Breast epithelium (tissue), 4 donors: ENCODE data around the gene ACIN1. TPM values are rescaled to one million over a fixed set of nuclear protein-coding genes. Genes with fewer than 3 reads are reported as not detected.

Experiments used
- DNase-seq, 2 donors: peaks; one replicate each; pipeline ENCODE4 v3.0.0-alpha.2; 2019; ENCODE audit warnings: low spot score in 2 of 2
- H3K27ac ChIP-seq, 2 donors: fragments of 200-600 bp; sonication (generic) in 1 of 2; one replicate each; pipeline ENCODE4 v1.5.1; 2016 to 2019; ENCODE audit warnings: mild to moderate bottlenecking in 1 of 2
- H3K27me3 ChIP-seq, 2 donors: fragments of 200-600 bp; sonication (generic) in 1 of 2; one replicate each; pipeline versions ENCODE4 v1.5.1 to v1.6.0; 2017 to 2019; ENCODE audit warnings: control low read depth in 1 of 2, mild to moderate bottlenecking in 1 of 2
- H3K36me3 ChIP-seq: fragments of 200-600 bp; one replicate; pipeline ENCODE4 v1.5.1; 2019
- H3K4me1 ChIP-seq, 2 donors: fragments of 200-600 bp; sonication (generic); one replicate each; pipeline ENCODE4 v1.5.1; 2016 to 2019; ENCODE audit warnings: control low read depth in 1 of 2
- H3K4me3 ChIP-seq, 3 donors: fragments of 200-600 bp; sonication (generic); 1 replicate in 2 of 3; 2 replicates in 1 of 3; pipeline ENCODE4 v1.5.1; 2016 to 2019; ENCODE audit warnings: mild to moderate bottlenecking in 3 of 3, moderate library complexity in 2 of 3
- H3K9me3 ChIP-seq, 2 donors: fragments of 200-600 bp; sonication (generic) in 1 of 2; one replicate each; pipeline ENCODE4 v1.5.1; 2016 to 2019; ENCODE audit warnings: control low read depth in 1 of 2
- POLR2A ChIP-seq: fragments of 450-650 bp; IDR thresholded peaks from one replicate; pipeline ENCODE4 v1.6.1; 2016; ENCODE audit warnings: antibody characterized with exemption, mild to moderate bottlenecking, moderate library complexity
- POLR2AphosphoS5 ChIP-seq, 3 donors: sonication (generic); formaldehyde crosslinking; IDR thresholded peaks; one replicate each; pipeline ENCODE4 v1.6.1; 2017; ENCODE audit warnings: antibody characterized with exemption in 3 of 3
- intact Hi-C: fragments of 100-400 bp; cut with DNase I; formaldehyde crosslinking; loops from one replicate; pipeline ENCODE4 v1.15.1; 2023; ENCODE audit warnings: low total_unique reads
- total RNA-seq, 3 donors: library from RNA; depleted of rRNA; stranded (reverse); fragments of >200 nt; gene quantifications; one replicate each; pipeline ENCODE4 v1.1.0, GENCODE V29; 2016
- TF ChIP-seq, protein P1 (sequence below), 3 donors: fragments of 450-650 bp; IDR thresholded peaks; one replicate each; pipeline ENCODE4 v1.5.1; 2016 to 2017; ENCODE audit warnings: antibody characterized with exemption in 3 of 3, mild to moderate bottlenecking in 3 of 3, moderate library complexity in 3 of 3

ACIN1 gene
- total RNA-seq, 3 donors from 2014 or later = 106 to 151 (median 145) TPM

DNA sequence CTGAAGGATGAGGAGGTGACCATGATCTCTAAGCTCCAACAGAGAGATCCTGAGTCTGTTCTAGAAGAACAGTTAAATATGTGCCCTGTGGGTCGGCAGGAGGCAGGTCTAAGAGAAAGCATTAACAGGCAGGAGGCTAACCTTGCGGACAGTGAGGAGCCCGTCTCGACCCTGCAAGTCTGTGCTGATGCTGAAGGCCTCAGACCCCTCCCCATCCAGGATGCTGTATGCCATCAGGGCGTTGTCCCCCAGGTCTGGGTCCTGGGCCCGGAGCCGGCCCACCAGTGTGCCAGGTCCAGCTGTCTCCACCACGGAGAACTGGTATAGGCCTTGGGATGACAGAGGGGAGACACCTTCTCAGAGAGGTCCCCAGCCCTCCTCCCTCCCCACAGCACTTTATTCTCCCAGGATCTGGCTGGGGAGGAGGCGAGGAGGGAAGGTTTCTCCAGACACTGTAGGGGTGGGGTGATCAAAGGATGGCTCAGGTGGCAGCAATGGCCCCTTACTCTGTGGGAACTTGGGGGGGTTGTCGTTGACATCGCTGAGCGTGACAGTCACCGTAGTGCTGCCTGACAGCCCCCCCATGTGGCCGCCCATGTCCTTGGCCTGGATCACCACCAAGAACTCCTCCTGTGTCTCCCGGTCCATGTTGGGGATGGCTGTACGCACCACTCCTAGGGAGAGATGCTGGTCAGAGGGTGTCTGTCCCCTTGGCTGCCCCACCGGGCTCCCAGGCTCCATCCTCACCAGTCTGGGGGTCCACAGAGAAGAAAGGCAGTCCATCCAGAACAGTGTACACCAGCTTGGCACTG, 40.7 kb downstream of the ACIN1 start:
- Histone ChIP-seq H3K27ac (no peak overlapping the region), H3K4me3 (no peak overlapping the region), H3K9me3 (no peaks in the 10 kb centered on the region), H3K36me3 (peaks cover 5% of the 10 kb centered on the region), H3K4me1 (peaks cover 0 to 9% of the 10 kb centered on the region in 2 donors), H3K27me3 (no peaks in the 10 kb centered on the region)
- DNase-seq = no peak
- TF ChIP-seq, protein P1, sequence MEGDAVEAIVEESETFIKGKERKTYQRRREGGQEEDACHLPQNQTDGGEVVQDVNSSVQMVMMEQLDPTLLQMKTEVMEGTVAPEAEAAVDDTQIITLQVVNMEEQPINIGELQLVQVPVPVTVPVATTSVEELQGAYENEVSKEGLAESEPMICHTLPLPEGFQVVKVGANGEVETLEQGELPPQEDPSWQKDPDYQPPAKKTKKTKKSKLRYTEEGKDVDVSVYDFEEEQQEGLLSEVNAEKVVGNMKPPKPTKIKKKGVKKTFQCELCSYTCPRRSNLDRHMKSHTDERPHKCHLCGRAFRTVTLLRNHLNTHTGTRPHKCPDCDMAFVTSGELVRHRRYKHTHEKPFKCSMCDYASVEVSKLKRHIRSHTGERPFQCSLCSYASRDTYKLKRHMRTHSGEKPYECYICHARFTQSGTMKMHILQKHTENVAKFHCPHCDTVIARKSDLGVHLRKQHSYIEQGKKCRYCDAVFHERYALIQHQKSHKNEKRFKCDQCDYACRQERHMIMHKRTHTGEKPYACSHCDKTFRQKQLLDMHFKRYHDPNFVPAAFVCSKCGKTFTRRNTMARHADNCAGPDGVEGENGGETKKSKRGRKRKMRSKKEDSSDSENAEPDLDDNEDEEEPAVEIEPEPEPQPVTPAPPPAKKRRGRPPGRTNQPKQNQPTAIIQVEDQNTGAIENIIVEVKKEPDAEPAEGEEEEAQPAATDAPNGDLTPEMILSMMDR (IDR thresholded peaks at IDR 0.05) = no peak
- TF ChIP-seq POLR2A (no peak), POLR2AphosphoS5 (IDR thresholded peaks at IDR 0.05) (no peak)
- intact Hi-C loops = loop anchor here (1.0 kb wide), 1 partner anchor 73 kb away; no protein-coding TSS in a partner anchor

DNA sequence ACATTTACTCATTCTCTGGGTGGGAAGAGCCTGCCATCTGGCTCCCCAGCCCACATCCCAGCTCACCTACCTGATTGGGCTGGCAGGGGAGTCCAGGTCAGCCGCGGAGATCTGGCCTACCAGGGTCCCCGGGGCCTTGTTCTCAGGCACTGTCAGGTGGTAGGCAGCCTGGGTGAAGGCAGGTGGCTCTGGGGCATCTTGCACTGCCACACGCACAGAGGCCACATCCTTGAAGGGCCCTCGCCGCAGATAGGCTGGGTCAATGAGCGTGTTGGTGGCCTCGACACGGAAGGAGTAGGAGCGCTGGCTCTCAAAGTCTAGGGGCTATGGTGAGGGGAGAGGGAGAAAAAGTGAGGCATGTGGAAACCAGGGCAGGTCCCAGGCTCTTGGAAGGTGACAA, 41.5 kb downstream of the ACIN1 start:
- H3K4me3 ChIP-seq = no peak overlapping the region
- intact Hi-C loops = loop anchor here (1.0 kb wide), 1 partner anchor 72 kb away; no protein-coding TSS in a partner anchor
- H3K4me1 ChIP-seq = peaks cover 0 to 9% of the 10 kb centered on the region in 2 donors
- H3K9me3 ChIP-seq = no peaks in the 10 kb centered on the region
- no peak for DNase-seq
- H3K27me3 ChIP-seq = no peaks in the 10 kb centered on the region
- no peak for TF ChIP-seq POLR2AphosphoS5 (IDR thresholded peaks at IDR 0.05)
- no peak for TF ChIP-seq POLR2A
- TF ChIP-seq, protein P1 (IDR thresholded peaks at IDR 0.05) = no peak
- H3K36me3 ChIP-seq = no peaks in the 10 kb centered on the region
- no peak overlapping the region for H3K27ac ChIP-seq

DNA sequence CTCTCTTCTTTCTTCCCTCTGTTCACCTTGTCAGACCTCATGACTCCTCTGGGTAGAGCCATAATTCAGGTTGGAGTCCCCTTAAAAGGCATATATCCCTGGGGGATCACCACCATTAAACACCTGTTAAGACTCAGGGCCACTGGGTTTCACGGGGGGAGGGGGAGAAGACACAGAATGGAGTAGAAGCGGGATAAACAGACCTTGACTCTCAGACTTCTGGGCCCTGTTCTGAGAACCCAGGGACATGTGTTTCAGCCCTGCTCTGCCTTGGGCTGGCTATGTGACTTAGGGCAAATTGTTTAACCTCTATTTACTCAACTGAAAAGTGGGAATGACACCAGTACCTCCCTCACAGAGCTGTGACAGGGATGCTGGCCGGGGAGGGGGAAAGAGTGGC, 42.3 kb downstream of the ACIN1 start:
- intact Hi-C loops = loop anchor here (1.0 kb wide), 1 partner anchor 71 kb away; no protein-coding TSS in a partner anchor
- Histone ChIP-seq H3K4me1 (peaks cover 0 to 9% of the 10 kb centered on the region in 2 donors), H3K36me3 (no peaks in the 10 kb centered on the region), H3K27me3 (no peaks in the 10 kb centered on the region), H3K9me3 (no peaks in the 10 kb centered on the region), H3K27ac (no peak overlapping the region), H3K4me3 (no peak overlapping the region)
- DNase-seq = no peak
- TF ChIP-seq, protein P1 (IDR thresholded peaks at IDR 0.05) = no peak
- TF ChIP-seq POLR2A = no peak
- no peak for TF ChIP-seq POLR2AphosphoS5 (IDR thresholded peaks at IDR 0.05)

DNA sequence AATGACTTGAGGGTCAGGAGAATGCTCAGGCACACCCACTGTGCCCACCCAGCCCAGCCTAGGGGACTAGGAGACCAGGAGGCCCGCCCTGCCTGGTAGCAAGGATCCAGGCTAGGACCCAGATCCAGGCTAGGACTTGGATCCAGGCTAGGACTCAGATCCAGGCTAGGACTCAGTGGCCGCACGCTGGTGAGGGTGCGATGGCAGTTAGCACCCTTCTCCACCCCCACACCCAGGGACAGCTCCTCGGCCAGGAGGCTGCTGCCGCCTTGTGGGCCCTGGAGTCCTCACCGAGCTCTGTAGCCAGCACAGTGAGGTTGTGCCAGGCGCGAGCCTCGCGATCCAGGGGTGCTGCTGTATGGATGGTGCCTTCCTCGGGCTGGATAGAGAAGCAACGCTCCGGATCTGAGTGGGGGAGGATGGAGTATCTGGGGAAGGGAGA, 42.7 kb downstream of the ACIN1 start:
- no peaks in the 10 kb centered on the region for H3K27me3 ChIP-seq
- H3K4me1 ChIP-seq = peaks cover 0 to 9% of the 10 kb centered on the region in 2 donors
- H3K36me3 ChIP-seq = no peaks in the 10 kb centered on the region
- DNase-seq = no peak
- no peak overlapping the region for H3K4me3 ChIP-seq
- H3K27ac ChIP-seq = no peak overlapping the region
- no peaks in the 10 kb centered on the region for H3K9me3 ChIP-seq
- intact Hi-C loops = no loop called here
- TF ChIP-seq POLR2AphosphoS5 (IDR thresholded peaks at IDR 0.05) (no peak), POLR2A (no peak)
- TF ChIP-seq, protein P1 (IDR thresholded peaks at IDR 0.05) = peak in 2 of 3 donors; percentile 12 to 13
